ENCODE data around the gene ELFN2. TPM values are rescaled to one million over a fixed set of nuclear protein-coding genes. Genes with fewer than 3 reads are reported as not detected.
"Not testable (repeated sequence)": the region's sequence is repeated elsewhere in the genome, so short reads cannot be mapped to it uniquely, and the experiment has no call there.

The ELFN2 gene
- total RNA-seq, 1 experiment from 2014 or later: 0.07 TPM

- peaks cover under 1% of the 10 kb centered on the region; the same call in 1 of the 2 replicates for H3K27me3 ChIP-seq
- DNase-seq: peak; percentile 44
- H3K4me3 ChIP-seq: no peak overlapping the region
- no peaks in the 10 kb centered on the region for H3K9me3 ChIP-seq
- no peaks in the 10 kb centered on the region for H3K36me3 ChIP-seq
Measured at GRCh38 chr22:37330200-37331033, 96.9 kb downstream of the ELFN2 start.

GRCh38 chr22:37329238-37330140 is 97.8 kb downstream of the ELFN2 start:
- DNase-seq: peak; percentile 65
- peaks cover 8% of the 10 kb centered on the region for H3K27me3 ChIP-seq
- no peaks in the 10 kb centered on the region for H3K36me3 ChIP-seq
- no peak overlapping the region for H3K4me3 ChIP-seq
- H3K9me3 ChIP-seq: no peaks in the 10 kb centered on the region

- not testable (repeated sequence) for H3K9me3 ChIP-seq, H3K4me3 ChIP-seq, H3K36me3 ChIP-seq, DNase-seq
- peaks cover 16% of the 10 kb centered on the region for H3K27me3 ChIP-seq
Measured at GRCh38 chr22:37328538-37329237, 98.6 kb downstream of the ELFN2 start.

GRCh38 chr22:37328017-37328416 is 99.3 kb downstream of the ELFN2 start:
- Histone ChIP-seq H3K36me3 (no peaks in the 10 kb centered on the region), H3K27me3 (peaks cover 17% of the 10 kb centered on the region), H3K9me3 (no peaks in the 10 kb centered on the region), H3K4me3 (no peak overlapping the region)
- DNase-seq: peak; percentile 39

- Histone ChIP-seq H3K9me3 (no peaks in the 10 kb centered on the region), H3K36me3 (no peaks in the 10 kb centered on the region), H3K4me3 (no peak overlapping the region), H3K27me3 (peaks cover 17% of the 10 kb centered on the region)
- DNase-seq: no peak
Measured at GRCh38 chr22:37326726-37327125, 100.6 kb downstream of the ELFN2 start.

- Histone ChIP-seq H3K4me3 (no peak overlapping the region), H3K27me3 (peaks cover 17% of the 10 kb centered on the region), H3K9me3 (no peaks in the 10 kb centered on the region), H3K36me3 (no peaks in the 10 kb centered on the region)
- no peak for DNase-seq
Measured at GRCh38 chr22:37325039-37325395, 102.3 kb downstream of the ELFN2 start.

- no peak for DNase-seq
- H3K4me3 ChIP-seq: no peak overlapping the region
- peaks cover 17% of the 10 kb centered on the region for H3K27me3 ChIP-seq
- no peaks in the 10 kb centered on the region for H3K36me3 ChIP-seq
- H3K9me3 ChIP-seq: no peaks in the 10 kb centered on the region
Measured at GRCh38 chr22:37324340-37325038, 102.8 kb downstream of the ELFN2 start.

GRCh38 chr22:37320726-37321677 is 106.3 kb downstream of the ELFN2 start:
- Histone ChIP-seq H3K9me3 (no peaks in the 10 kb centered on the region), H3K27me3 (peaks cover 17% of the 10 kb centered on the region), H3K4me3 (no peak overlapping the region), H3K36me3 (no peaks in the 10 kb centered on the region)
- DNase-seq: no peak

GRCh38 chr22:37319469-37319868 is 107.8 kb downstream of the ELFN2 start:
- peaks cover 9% of the 10 kb centered on the region for H3K27me3 ChIP-seq
- no peaks in the 10 kb centered on the region for H3K9me3 ChIP-seq
- no peak overlapping the region for H3K4me3 ChIP-seq
- no peak for DNase-seq
- H3K36me3 ChIP-seq: no peaks in the 10 kb centered on the region

- H3K27me3 ChIP-seq: no peaks in the 10 kb centered on the region; the same call in 1 of the 2 replicates
- no peaks in the 10 kb centered on the region for H3K9me3 ChIP-seq
- no peak for DNase-seq
- H3K36me3 ChIP-seq: no peaks in the 10 kb centered on the region
- H3K4me3 ChIP-seq: no peak overlapping the region
Measured at GRCh38 chr22:37318364-37319109, 108.7 kb downstream of the ELFN2 start.

Other genes starting within 250 kb of the ELFN2 start
- gene C1QTNF6, start 239.2 kb downstream of the ELFN2 start, total RNA-seq (2014; rRNA removed; shearing (Covaris generic); ENCODE audit: low replicate concordance): 3.9 and 23.9 TPM in 2 replicates
- not detected in 2 replicates for gene SSTR3, start 215.0 kb downstream of the ELFN2 start, total RNA-seq (2014; rRNA removed; shearing (Covaris generic); ENCODE audit: low replicate concordance)
- not detected in 2 replicates for gene RAC2, start 183.2 kb downstream of the ELFN2 start, total RNA-seq (2014; rRNA removed; shearing (Covaris generic); ENCODE audit: low replicate concordance)
- gene CYTH4, start 145.0 kb downstream of the ELFN2 start, total RNA-seq (2014; rRNA removed; shearing (Covaris generic); ENCODE audit: low replicate concordance): 0.36 TPM in 1 of 2 replicates, not detected in the other
- 0.27 and 0.66 TPM in 2 replicates for gene MFNG, start 58.9 kb upstream of the ELFN2 start, total RNA-seq (2014; rRNA removed; shearing (Covaris generic); ENCODE audit: low replicate concordance)
- 17.1 and 18.9 TPM in 2 replicates for gene CARD10, start 91.9 kb upstream of the ELFN2 start, total RNA-seq (2014; rRNA removed; shearing (Covaris generic); ENCODE audit: low replicate concordance)
- 31.6 and 38.5 TPM in 2 replicates for gene CDC42EP1, start 133.0 kb upstream of the ELFN2 start, total RNA-seq (2014; rRNA removed; shearing (Covaris generic); ENCODE audit: low replicate concordance)
- not detected in 2 replicates for gene LGALS2, start 152.6 kb upstream of the ELFN2 start, total RNA-seq (2014; rRNA removed; shearing (Covaris generic); ENCODE audit: low replicate concordance)
- 13.8 and 33.2 TPM in 2 replicates for gene GGA1, start 181.4 kb upstream of the ELFN2 start, total RNA-seq (2014; rRNA removed; shearing (Covaris generic); ENCODE audit: low replicate concordance)
- 0.95 TPM in 1 of 2 replicates, not detected in the other for gene SH3BP1, start 212.2 kb upstream of the ELFN2 start, total RNA-seq (2014; rRNA removed; shearing (Covaris generic); ENCODE audit: low replicate concordance)
- gene PDXP, start 231.2 kb upstream of the ELFN2 start, total RNA-seq (2014; rRNA removed; shearing (Covaris generic); ENCODE audit: low replicate concordance): 18.0 and 24.2 TPM in 2 replicates
- gene LGALS1, start 248.2 kb upstream of the ELFN2 start, total RNA-seq (2014; rRNA removed; shearing (Covaris generic); ENCODE audit: low replicate concordance): 3,913 and 4,947 TPM in 2 replicates